K562 (cell line): ENCODE results near the gene CCDC169.

Experiments
- CREB1 ChIP-seq, 2 experiments: sonication (generic) in 1 of 2; formaldehyde crosslinking in 1 of 2; IDR thresholded peaks; 2 replicates each; pipeline versions ENCODE4 v1.6.1 to v1.8.0; 2012 to 2022; ENCODE audit warnings: inconsistent platforms in 1 of 2, mild to moderate bottlenecking in 1 of 2, missing genetic modification reagents in 1 of 2, moderate library complexity in 1 of 2
- EP300 ChIP-seq: IDR thresholded peaks from 2 replicates; pipeline ENCODE4 v1.6.1; 2012; ENCODE audit warnings: low read length, improper control_type of control experiment
- ESRRB ChIP-seq: fragments of 250-450 bp; sonication (Bioruptor Pico); IDR thresholded peaks from 2 replicates; pipeline ENCODE4 v1.5.0; 2020; ENCODE audit warnings: mild to moderate bottlenecking, moderate library complexity, borderline replicate concordance
- GATA2 ChIP-seq: sonication (generic); formaldehyde crosslinking; IDR thresholded peaks from 2 replicates; pipeline ENCODE4 v1.4.0; 2020; ENCODE audit warnings: mild to moderate bottlenecking, missing genetic modification reagents
- POLR2A ChIP-seq: fragments of 450-650 bp; conservative IDR thresholded peaks from 2 replicates; pipeline ENCODE4 v1.6.1; 2016
- RCOR1 ChIP-seq, 2 experiments: IDR thresholded peaks; 2 replicates each; pipeline ENCODE4 v1.6.1; 2012; ENCODE audit warnings: low read depth in 2 of 2, low read length in 2 of 2, borderline replicate concordance in 1 of 2, improper control_type of control experiment in 1 of 2
- SAFB2 ChIP-seq: fragments of 200-400 bp; formaldehyde crosslinking; IDR thresholded peaks from 2 replicates; pipeline ENCODE4 v1.6.1; 2018; ENCODE audit warnings: borderline replicate concordance, low read length, low read depth, moderate library complexity; ENCODE audit not compliant: severe bottlenecking
- TCFL5 ChIP-seq: fragments of 250-450 bp; sonication (Bioruptor Pico); conservative IDR thresholded peaks from 2 replicates; pipeline ENCODE4 v1.6.1; 2021; ENCODE audit warnings: mild to moderate bottlenecking, moderate library complexity, matching md5 sums
- ZNF274 ChIP-seq: IDR thresholded peaks from 2 replicates; pipeline ENCODE4 v1.6.1; 2011; ENCODE audit warnings: low read depth, mild to moderate bottlenecking, low read length, moderate library complexity, borderline replicate concordance
- TF ChIP-seq, protein P1 (sequence below): sonication (generic); formaldehyde crosslinking; IDR thresholded peaks from 2 replicates; pipeline ENCODE4 v1.8.1; 2023; ENCODE audit warnings: mild to moderate bottlenecking, missing genetic modification reagents, moderate library complexity
- TF ChIP-seq, protein P2 (sequence below): fragments of 250-450 bp; sonication (Bioruptor Pico); IDR thresholded peaks from 2 replicates; pipeline ENCODE4 v1.8.0; 2022; ENCODE audit warnings: inconsistent platforms, mild to moderate bottlenecking, moderate library complexity, borderline replicate concordance
- TF ChIP-seq, protein P3 (sequence below): IDR thresholded peaks from 2 replicates; pipeline ENCODE4 v1.6.1; 2011; ENCODE audit warnings: borderline replicate concordance, low read depth, mild to moderate bottlenecking, moderate library complexity, low read length; ENCODE audit not compliant: insufficient read depth, poor library complexity, severe bottlenecking

DNA sequence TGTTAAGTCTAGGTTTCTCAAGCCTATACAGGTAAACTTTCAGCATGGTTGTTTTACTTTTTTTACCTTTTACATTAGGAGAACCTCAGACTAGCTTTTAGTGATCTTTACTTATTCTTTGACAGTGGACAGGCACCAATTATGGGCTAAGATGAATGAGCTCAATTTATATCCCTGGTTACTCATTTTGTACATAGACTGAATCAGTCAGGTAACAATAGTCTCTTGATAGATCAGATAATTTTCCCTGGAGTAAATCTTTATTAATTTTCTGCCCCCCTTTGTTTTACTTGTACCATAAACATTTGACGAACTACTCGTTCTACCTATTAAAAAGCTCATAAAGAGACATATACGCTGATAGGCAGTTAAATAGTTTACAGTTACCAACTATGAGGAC is 25.8 kb upstream of the CCDC169 start:
- TF ChIP-seq ESRRB (CRISPR knock-in tag): no peak
- TF ChIP-seq GATA2: no peak
- no peak for TF ChIP-seq SAFB2
- TF ChIP-seq, protein P1, sequence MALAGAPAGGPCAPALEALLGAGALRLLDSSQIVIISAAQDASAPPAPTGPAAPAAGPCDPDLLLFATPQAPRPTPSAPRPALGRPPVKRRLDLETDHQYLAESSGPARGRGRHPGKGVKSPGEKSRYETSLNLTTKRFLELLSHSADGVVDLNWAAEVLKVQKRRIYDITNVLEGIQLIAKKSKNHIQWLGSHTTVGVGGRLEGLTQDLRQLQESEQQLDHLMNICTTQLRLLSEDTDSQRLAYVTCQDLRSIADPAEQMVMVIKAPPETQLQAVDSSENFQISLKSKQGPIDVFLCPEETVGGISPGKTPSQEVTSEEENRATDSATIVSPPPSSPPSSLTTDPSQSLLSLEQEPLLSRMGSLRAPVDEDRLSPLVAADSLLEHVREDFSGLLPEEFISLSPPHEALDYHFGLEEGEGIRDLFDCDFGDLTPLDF (CRISPR knock-in tag): no peak
- no peak for TF ChIP-seq TCFL5
- TF ChIP-seq, protein P2, sequence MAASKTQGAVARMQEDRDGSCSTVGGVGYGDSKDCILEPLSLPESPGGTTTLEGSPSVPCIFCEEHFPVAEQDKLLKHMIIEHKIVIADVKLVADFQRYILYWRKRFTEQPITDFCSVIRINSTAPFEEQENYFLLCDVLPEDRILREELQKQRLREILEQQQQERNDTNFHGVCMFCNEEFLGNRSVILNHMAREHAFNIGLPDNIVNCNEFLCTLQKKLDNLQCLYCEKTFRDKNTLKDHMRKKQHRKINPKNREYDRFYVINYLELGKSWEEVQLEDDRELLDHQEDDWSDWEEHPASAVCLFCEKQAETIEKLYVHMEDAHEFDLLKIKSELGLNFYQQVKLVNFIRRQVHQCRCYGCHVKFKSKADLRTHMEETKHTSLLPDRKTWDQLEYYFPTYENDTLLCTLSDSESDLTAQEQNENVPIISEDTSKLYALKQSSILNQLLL (CRISPR knock-in tag): no peak
- TF ChIP-seq, protein P3, sequence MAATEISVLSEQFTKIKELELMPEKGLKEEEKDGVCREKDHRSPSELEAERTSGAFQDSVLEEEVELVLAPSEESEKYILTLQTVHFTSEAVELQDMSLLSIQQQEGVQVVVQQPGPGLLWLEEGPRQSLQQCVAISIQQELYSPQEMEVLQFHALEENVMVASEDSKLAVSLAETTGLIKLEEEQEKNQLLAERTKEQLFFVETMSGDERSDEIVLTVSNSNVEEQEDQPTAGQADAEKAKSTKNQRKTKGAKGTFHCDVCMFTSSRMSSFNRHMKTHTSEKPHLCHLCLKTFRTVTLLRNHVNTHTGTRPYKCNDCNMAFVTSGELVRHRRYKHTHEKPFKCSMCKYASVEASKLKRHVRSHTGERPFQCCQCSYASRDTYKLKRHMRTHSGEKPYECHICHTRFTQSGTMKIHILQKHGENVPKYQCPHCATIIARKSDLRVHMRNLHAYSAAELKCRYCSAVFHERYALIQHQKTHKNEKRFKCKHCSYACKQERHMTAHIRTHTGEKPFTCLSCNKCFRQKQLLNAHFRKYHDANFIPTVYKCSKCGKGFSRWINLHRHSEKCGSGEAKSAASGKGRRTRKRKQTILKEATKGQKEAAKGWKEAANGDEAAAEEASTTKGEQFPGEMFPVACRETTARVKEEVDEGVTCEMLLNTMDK: no peak
- TF ChIP-seq EP300: no peak
- TF ChIP-seq CREB1 (IDR thresholded peaks at IDR 0.05): no peak
- TF ChIP-seq CREB1 (CRISPR knock-in tag; IDR thresholded peaks at IDR 0.05): no peak
- TF ChIP-seq ZNF274: no peak
- no peak for TF ChIP-seq POLR2A
- TF ChIP-seq RCOR1 (IDR thresholded peaks at IDR 0.05; ENCODE audit: borderline replicate concordance in 1 of 2, low read depth in 2 of 2, low read length in 2 of 2): no peak
